Neuronal stem cell (in vitro differentiated cells): Measurements from ENCODE around the gene CD300C. TPM values are rescaled to one million over a fixed set of nuclear protein-coding genes. Genes with fewer than 3 reads are reported as not detected.

Experiments used
- DNase-seq: peaks from one replicate; pipeline ENCODE4 v3.0.0-alpha.2; 2013; ENCODE audit warnings: low spot score
- H2AFZ ChIP-seq: one replicate; pipeline ENCODE4 v1.6.1; 2013; ENCODE audit warnings: mild to moderate bottlenecking, low read length, inconsistent platforms
- H2AK5ac ChIP-seq: 2 replicates; pipeline ENCODE4 v1.6.1; 2013; ENCODE audit warnings: low read depth, mild to moderate bottlenecking, inconsistent platforms, low read length, moderate library complexity, mixed read lengths
- H2BK120ac ChIP-seq: 2 replicates; pipeline ENCODE4 v1.6.1; 2013; ENCODE audit warnings: low read depth, mild to moderate bottlenecking, inconsistent platforms, low read length, moderate library complexity, mixed read lengths
- H2BK12ac ChIP-seq: one replicate; pipeline ENCODE4 v1.6.1; 2013; ENCODE audit warnings: low read length, inconsistent platforms
- H2BK15ac ChIP-seq: 2 replicates; pipeline ENCODE4 v1.6.1; 2013; ENCODE audit warnings: mild to moderate bottlenecking, low read length, inconsistent platforms, mixed read lengths
- H2BK5ac ChIP-seq: one replicate; pipeline ENCODE4 v1.6.1; 2013; ENCODE audit warnings: inconsistent platforms, mild to moderate bottlenecking, low read length, moderate library complexity
- H3K14ac ChIP-seq: one replicate; pipeline ENCODE4 v1.6.1; 2013; ENCODE audit warnings: low read length, inconsistent platforms
- H3K18ac ChIP-seq: 2 replicates; pipeline ENCODE4 v1.6.1; 2013; ENCODE audit warnings: low read length, inconsistent platforms
- H3K23ac ChIP-seq: 2 replicates; pipeline ENCODE4 v1.6.1; 2013; ENCODE audit warnings: low read depth, mild to moderate bottlenecking, mixed read lengths, low read length, inconsistent platforms; ENCODE audit not compliant: poor library complexity
- H3K27ac ChIP-seq: replicated peaks from 3 replicates; pipeline ENCODE4 v1.5.1; 2013; ENCODE audit warnings: low read length, inconsistent platforms
- H3K27me3 ChIP-seq, 3 experiments: 2 replicates each; pipeline ENCODE4 v1.6.1; 2013; ENCODE audit warnings: low read length in 3 of 3, mild to moderate bottlenecking in 2 of 3, inconsistent platforms in 1 of 3, low read depth in 1 of 3, mixed read lengths in 1 of 3, moderate library complexity in 1 of 3; ENCODE audit not compliant: control insufficient read depth in 3 of 3, insufficient read depth in 3 of 3
- H3K36me3 ChIP-seq, 2 donors: replicated peaks in 1 of 2; 2 replicates each; pipeline ENCODE4 v1.6.1; 2013; ENCODE audit warnings: low read length in 2 of 2; ENCODE audit not compliant: control insufficient read depth in 2 of 2, insufficient read depth in 2 of 2
- H3K4ac ChIP-seq: 2 replicates; pipeline ENCODE4 v1.6.1; 2013; ENCODE audit warnings: inconsistent platforms, mild to moderate bottlenecking, low read length, moderate library complexity
- H3K4me1 ChIP-seq, 2 donors: 1 replicate in 1 of 2; 2 replicates in 1 of 2; pipeline ENCODE4 v1.6.1; 2013; ENCODE audit warnings: low read length in 2 of 2, low read depth in 1 of 2; ENCODE audit not compliant: control insufficient read depth in 2 of 2, insufficient read depth in 1 of 2
- H3K4me2 ChIP-seq: one replicate; pipeline ENCODE4 v1.6.1; 2013; ENCODE audit warnings: mild to moderate bottlenecking, low read length, inconsistent platforms; ENCODE audit not compliant: insufficient read depth, poor library complexity, severe bottlenecking
- H3K4me3 ChIP-seq, 2 donors: 2 replicates each; pipeline ENCODE4 v1.5.1; 2013; ENCODE audit warnings: low read length in 2 of 2, mild to moderate bottlenecking in 2 of 2, inconsistent platforms in 1 of 2, moderate library complexity in 1 of 2
- H3K79me1 ChIP-seq: one replicate; pipeline ENCODE4 v1.6.1; 2013; ENCODE audit warnings: low read depth, mild to moderate bottlenecking, inconsistent platforms, low read length, moderate library complexity
- H3K9ac ChIP-seq: one replicate; pipeline ENCODE4 v1.6.1; 2013; ENCODE audit warnings: mild to moderate bottlenecking, low read depth, low read length, inconsistent platforms; ENCODE audit not compliant: poor library complexity
- H3K9me3 ChIP-seq, 2 donors: replicated peaks in 1 of 2; 2 replicates each; pipeline versions ENCODE3 to v1.6.1; 2013; ENCODE audit warnings: low read length in 2 of 2, mild to moderate bottlenecking in 2 of 2, inconsistent platforms in 1 of 2, low read depth in 1 of 2, mixed read lengths in 1 of 2, moderate library complexity in 1 of 2; ENCODE audit not compliant: control insufficient read depth in 2 of 2, insufficient read depth in 1 of 2
- H4K8ac ChIP-seq: one replicate; pipeline ENCODE4 v1.6.1; 2013; ENCODE audit warnings: low read depth, mild to moderate bottlenecking, inconsistent platforms, low read length, moderate library complexity
- H4K91ac ChIP-seq: one replicate; pipeline ENCODE4 v1.6.1; 2013; ENCODE audit warnings: low read length, low read depth, mild to moderate bottlenecking, inconsistent platforms; ENCODE audit not compliant: poor library complexity
- WGBS, 2 donors: extraction: QIAGEN DNeasy Blood & Tissue Kit; methylation state at CpG; one replicate each; pipeline ENCODE4 v1.1.7; 2013; ENCODE audit warnings: missing lambda C conversion rate in 2 of 2, mixed read lengths in 1 of 2; ENCODE audit not compliant: insufficient read length in 2 of 2, insufficient replicate concordance in 1 of 2; ENCODE audit errors: extremely low coverage in 2 of 2; 5-methylcytosine and 5-hydroxymethylcytosine counted together
- polyA plus RNA-seq, 2 experiments: library from polyadenylated mRNA; stranded (reverse); fragments of 200-250 nt; gene quantifications; one replicate each; pipeline ENCODE4 v1.2.3, GENCODE V29; 2013

CD300C gene
- 0.03 TPM for polyA plus RNA-seq (2013, experiment 1 of 2)
- 0.04 TPM for polyA plus RNA-seq (2013, experiment 2 of 2)

- peak within 1 kb of the TSS; percentile 54 for H2BK5ac ChIP-seq
- H3K27me3 ChIP-seq = peaks cover 0 to 16% (median 0%) of the 10 kb centered on the region in 3 experiments
- peaks cover 0 to 6% of the 10 kb centered on the region in 2 donors for H3K4me1 ChIP-seq
- H2BK120ac ChIP-seq = peak within 1 kb of the TSS; percentile 50
- H3K36me3 ChIP-seq = no peaks in the 10 kb centered on the region
- H3K9ac ChIP-seq = peak within 1 kb of the TSS; percentile 84
- H2BK12ac ChIP-seq = peak within 1 kb of the TSS; percentile 14
- peak within 1 kb of the TSS; percentile 61 for H3K18ac ChIP-seq
- H2AFZ ChIP-seq = no peak within 1 kb of the TSS
- no CpG with 5 or more reads among the region's 5 CpGs for WGBS, 2 donors
- H3K23ac ChIP-seq = peak within 1 kb of the TSS; percentile 80
- H3K9me3 ChIP-seq = no peaks in the 10 kb centered on the region
- H4K91ac ChIP-seq = no peak within 1 kb of the TSS
- peak within 1 kb of the TSS; percentile 92 for H3K14ac ChIP-seq
- peak within 1 kb of the TSS in 1 of 2 donors; percentile 71 for H3K4me3 ChIP-seq
- peak within 1 kb of the TSS; percentile 29 for H4K8ac ChIP-seq
- H3K4me2 ChIP-seq = no peak within 1 kb of the TSS
- H2AK5ac ChIP-seq = peak within 1 kb of the TSS; percentile 19
- H2BK15ac ChIP-seq = peak within 1 kb of the TSS; percentile 42
- no peak within 1 kb of the TSS for H3K4ac ChIP-seq
- H3K27ac ChIP-seq = no peak within 1 kb of the TSS
- no peak for DNase-seq
- H3K79me1 ChIP-seq = no peaks in the 10 kb centered on the region
These were observed at the start of gene CD300C for GRCh38 chr17:74545843-74546230. TSS of gene CD300C (minus strand) at chr17:74546115. CDS start at chr17:74545782, 333 bp downstream.

- no peak overlapping the region for H2BK120ac ChIP-seq
- no peak overlapping the region for H4K91ac ChIP-seq
- H2BK12ac ChIP-seq = no peak overlapping the region
- no peak overlapping the region for H3K18ac ChIP-seq
- no peaks in the 10 kb centered on the region for H3K79me1 ChIP-seq
- H2AFZ ChIP-seq = no peak overlapping the region
- H3K4ac ChIP-seq = no peak overlapping the region
- no peak for DNase-seq
- no peak overlapping the region for H3K27ac ChIP-seq
- peaks cover 0 to 3% of the 10 kb centered on the region in 2 donors for H3K4me1 ChIP-seq
- H3K23ac ChIP-seq = no peak overlapping the region
- H3K36me3 ChIP-seq = no peaks in the 10 kb centered on the region
- H3K4me2 ChIP-seq = no peak overlapping the region
- H3K9ac ChIP-seq = no peak overlapping the region
- H3K27me3 ChIP-seq = peaks cover 0 to 4% (median 0%) of the 10 kb centered on the region in 3 experiments
- no peak overlapping the region for H2AK5ac ChIP-seq
- no peak overlapping the region for H2BK15ac ChIP-seq
- H3K4me3 ChIP-seq = no peak overlapping the region
- H2BK5ac ChIP-seq = no peak overlapping the region
- H3K14ac ChIP-seq = no peak overlapping the region
- no CpG with 5 or more reads among the region's 6 CpGs for WGBS, 2 donors
- H4K8ac ChIP-seq = no peak overlapping the region
- H3K9me3 ChIP-seq = no peaks in the 10 kb centered on the region
These were observed 49.3 kb upstream of the CD300C start for GRCh38 chr17:74595037-74595750.

GRCh38 chr17:74592087-74592990, 46.4 kb upstream of the CD300C start, which contains the start of gene CD300LD:
TSS of gene CD300LD (minus strand) at chr17:74592283. CDS start at chr17:74592202, 81 bp downstream.
- Histone ChIP-seq H3K79me1 (no peaks in the 10 kb centered on the region), H3K14ac (no peak within 1 kb of the TSS), H3K9ac (no peak within 1 kb of the TSS)

GRCh38 chr17:74591503-74591902, 45.6 kb upstream of the CD300C start:
- no CpG with 5 or more reads among the region's 1 CpG for WGBS, 2 donors
- no peak overlapping the region for H2BK120ac ChIP-seq
- H2BK5ac ChIP-seq = no peak overlapping the region

More at GRCh38 chr17:74592087-74592990, 46.4 kb upstream of the CD300C start, which contains the start of gene CD300LD:
- Histone ChIP-seq H3K36me3 (no peaks in the 10 kb centered on the region), H3K4me1 (no peaks in the 10 kb centered on the region), H3K27me3 (peaks cover 0 to 8% (median 0%) of the 10 kb centered on the region in 3 experiments), H3K4me2 (no peak within 1 kb of the TSS), H3K18ac (no peak within 1 kb of the TSS), H4K91ac (no peak within 1 kb of the TSS), H2AFZ (no peak within 1 kb of the TSS), H3K4ac (no peak within 1 kb of the TSS), H3K23ac (no peak within 1 kb of the TSS), H2BK5ac (no peak within 1 kb of the TSS), H2BK12ac (no peak within 1 kb of the TSS), H3K27ac (no peak within 1 kb of the TSS), H3K9me3 (no peaks in the 10 kb centered on the region), H2AK5ac (no peak within 1 kb of the TSS), H2BK120ac (no peak within 1 kb of the TSS), H3K4me3 (peak within 1 kb of the TSS in 1 of 2 donors; percentile 48), H2BK15ac (no peak within 1 kb of the TSS), H4K8ac (no peak within 1 kb of the TSS)
- DNase-seq = no peak
- WGBS, 2 donors = no CpG with 5 or more reads among the region's 14 CpGs

More at GRCh38 chr17:74591503-74591902, 45.6 kb upstream of the CD300C start:
- no peak overlapping the region for H3K18ac ChIP-seq
- peaks cover 0 to 8% (median 0%) of the 10 kb centered on the region in 3 experiments for H3K27me3 ChIP-seq
- no peaks in the 10 kb centered on the region for H3K9me3 ChIP-seq
- H3K4me3 ChIP-seq = no peak overlapping the region
- no peak overlapping the region for H3K14ac ChIP-seq
- no peaks in the 10 kb centered on the region for H3K4me1 ChIP-seq
- no peak overlapping the region for H3K27ac ChIP-seq
- no peak overlapping the region for H2AFZ ChIP-seq
- H3K36me3 ChIP-seq = no peaks in the 10 kb centered on the region
- no peak overlapping the region for H2AK5ac ChIP-seq
- H3K23ac ChIP-seq = no peak overlapping the region
- no peak overlapping the region for H3K4me2 ChIP-seq
- H2BK12ac ChIP-seq = no peak overlapping the region
- no peak overlapping the region for H3K9ac ChIP-seq
- H4K91ac ChIP-seq = no peak overlapping the region
- no peak for DNase-seq
- no peak overlapping the region for H4K8ac ChIP-seq
- H3K4ac ChIP-seq = no peak overlapping the region
- H2BK15ac ChIP-seq = no peak overlapping the region
- no peaks in the 10 kb centered on the region for H3K79me1 ChIP-seq
